K562 (cell line): ENCODE data around the gene ATF4. TPM values are rescaled to one million over a fixed set of nuclear protein-coding genes. Genes with fewer than 3 reads are reported as not detected.

ENCODE experiments used
- ATAC-seq: fragments of 200-7000 bp; cut with Tn5 transposase; 3 replicates; pipeline ENCODE4 v1.9.1; 2020; ENCODE audit warnings: moderate library complexity
- BruUV-seq: library from RNA; stranded (reverse); fragments of 400-500 nt; replicated peaks from 2 replicates; lab custom pipeline; 2021; lab: Mats Ljungman, UMichigan
- CTCF ChIA-PET: fragments of 300-600 bp; formaldehyde crosslinking; extraction: SDS; loops from one replicate; lab custom pipeline; 2021; ENCODE audit warnings: low intra/inter-chr PET ratio; lab: Yijun Ruan, JAX
- POLR2A ChIA-PET: fragments of 300-600, 350-650 bp; sonication (Branson Sonifier 250); formaldehyde crosslinking; extraction: SDS; loops from one replicate; lab custom pipeline; 2021; ENCODE audit warnings: antibody characterized with exemption, inconsistent platforms; lab: Yijun Ruan, JAX
- DNase-seq, 4 experiments: peaks; one replicate each; pipeline versions ENCODE4 v3.0.0 to v3.0.0-alpha.2; 2011 to 2018; ENCODE audit warnings: low spot score in 3 of 4, mixed read lengths in 3 of 4; ENCODE audit errors: extremely low read depth in 1 of 4
- FAIRE-seq: peaks from 2 replicates; lab custom pipeline; 2011; peaks lifted over from hg19 to GRCh38; lab: Jason Lieb, UNC
- H2AFZ ChIP-seq: 2 replicates; pipeline ENCODE4 v1.6.0; 2011; ENCODE audit warnings: low read depth, low read length, control low read depth, inconsistent platforms
- H3K27ac ChIP-seq: fragments of 200-600 bp; 3 replicates; pipeline ENCODE4 v1.8.0; 2011; ENCODE audit warnings: low read depth, mild to moderate bottlenecking, control low read depth, inconsistent platforms, low read length, moderate library complexity, mixed read lengths; ENCODE audit errors: extremely low read depth
- H3K27me3 ChIP-seq, 2 experiments: fragments of 300-600 bp in 1 of 2; 2 replicates in 1 of 2; 3 replicates in 1 of 2; pipeline versions ENCODE4 v1.6.0 to v1.8.0; 2011; ENCODE audit warnings: inconsistent platforms in 2 of 2, low read length in 2 of 2, mild to moderate bottlenecking in 1 of 2, mixed read lengths in 1 of 2, moderate library complexity in 1 of 2; ENCODE audit not compliant: control insufficient read depth in 2 of 2, insufficient read depth in 2 of 2
- H3K36me3 ChIP-seq: fragments of 300-600 bp; 3 replicates; pipeline ENCODE4 v1.8.0; 2011; ENCODE audit warnings: mild to moderate bottlenecking, low read length, inconsistent platforms; ENCODE audit not compliant: control insufficient read depth, insufficient read depth
- H3K4me1 ChIP-seq, 2 experiments: fragments of 200-600 bp in 1 of 2; replicated peaks in 1 of 2; 2 replicates in 1 of 2; 3 replicates in 1 of 2; pipeline versions ENCODE4 v1.5.1 to v1.8.0; 2011; ENCODE audit warnings: inconsistent platforms in 2 of 2, low read length in 2 of 2, mild to moderate bottlenecking in 1 of 2, mixed read lengths in 1 of 2, moderate library complexity in 1 of 2; ENCODE audit not compliant: control insufficient read depth in 2 of 2, insufficient read depth in 2 of 2
- H3K4me2 ChIP-seq: 2 replicates; pipeline ENCODE4 v1.6.1; 2011; ENCODE audit warnings: low read length, control low read depth, inconsistent platforms, mixed read lengths; ENCODE audit not compliant: insufficient read depth
- H3K4me3 ChIP-seq: fragments of 200-600 bp; sonication (generic), shearing (Covaris generic); 2 replicates; pipeline ENCODE4 v1.5.1; 2016; ENCODE audit warnings: control low read depth, inconsistent platforms
- H3K79me2 ChIP-seq: fragments of 200-600 bp; 3 replicates; pipeline ENCODE4 v1.8.0; 2011; ENCODE audit warnings: low read length, inconsistent platforms; ENCODE audit not compliant: control insufficient read depth, insufficient read depth
- H3K9ac ChIP-seq, 2 experiments: 2 replicates each; pipeline versions ENCODE4 v1.6.0 to v1.6.1; 2011; ENCODE audit warnings: low read depth in 2 of 2, low read length in 2 of 2, control low read depth in 1 of 2, inconsistent platforms in 1 of 2, mild to moderate bottlenecking in 1 of 2, mixed read lengths in 1 of 2; ENCODE audit not compliant: insufficient read depth in 1 of 2
- H3K9me1 ChIP-seq: one replicate; pipeline ENCODE4 v1.6.0; 2011; ENCODE audit warnings: inconsistent platforms, mild to moderate bottlenecking, low read length, moderate library complexity; ENCODE audit not compliant: control insufficient read depth, insufficient read depth
- H3K9me3 ChIP-seq: replicated peaks from 2 replicates; pipeline ENCODE4 v1.5.1; 2011; ENCODE audit warnings: low read depth, low read length, inconsistent platforms; ENCODE audit not compliant: control insufficient read depth, insufficient read depth
- H4K20me1 ChIP-seq: replicated peaks from 2 replicates; pipeline ENCODE4 v1.6.1; 2011; ENCODE audit warnings: low read length, inconsistent platforms, mixed read lengths; ENCODE audit not compliant: control insufficient read depth, insufficient read depth
- AFF1 ChIP-seq, 2 experiments: fragments of 450-650 bp; IDR thresholded peaks; 2 replicates each; pipeline ENCODE4 v1.6.1; 2018; ENCODE audit warnings: mild to moderate bottlenecking in 2 of 2, low read depth in 1 of 2; ENCODE audit not compliant: partially characterized antibody in 2 of 2
- ARID3A ChIP-seq: IDR thresholded peaks from 2 replicates; pipeline ENCODE4 v1.6.1; 2012; ENCODE audit warnings: low read depth, low read length, improper control_type of control experiment, borderline replicate concordance
- CHD4 ChIP-seq: fragments of 200-600 bp; sonication (generic); IDR thresholded peaks from 3 replicates; pipeline ENCODE4 v1.6.1; 2012; ENCODE audit warnings: low read depth, mild to moderate bottlenecking, mixed read lengths, low read length, inconsistent platforms; ENCODE audit not compliant: insufficient read depth, insufficient replicate concordance, poor library complexity, severe bottlenecking
- ETV1 ChIP-seq: fragments of 450-650 bp; conservative IDR thresholded peaks from 2 replicates; pipeline ENCODE4 v1.6.1; 2016; ENCODE audit warnings: missing genetic modification characterization, control low read depth, low read depth, missing compliant biosample characterization
- JUND ChIP-seq, 2 experiments: IDR thresholded peaks; 2 replicates in 1 of 2; 3 replicates in 1 of 2; pipeline ENCODE4 v1.6.1; 2011; ENCODE audit warnings: borderline replicate concordance in 2 of 2, low read depth in 2 of 2, low read length in 2 of 2, improper control_type of control experiment in 1 of 2, missing biosample characterization in 1 of 2, missing genetic modification characterization in 1 of 2, missing genetic modification reagents in 1 of 2
- MBD2 ChIP-seq: sonication (generic); IDR thresholded peaks from 2 replicates; pipeline ENCODE4 v1.6.1; 2016; ENCODE audit warnings: low read depth, borderline replicate concordance
- MIER1 ChIP-seq: fragments of 450-650 bp; IDR thresholded peaks from 2 replicates; pipeline ENCODE4 v1.6.1; 2016; ENCODE audit warnings: antibody characterized with exemption, mild to moderate bottlenecking, low read depth
- NCOA6 ChIP-seq: fragments of 450-650 bp; IDR thresholded peaks from 2 replicates; pipeline ENCODE4 v1.6.1; 2017; ENCODE audit warnings: mild to moderate bottlenecking
- PCBP1 ChIP-seq: fragments of 200-400 bp; formaldehyde crosslinking; IDR thresholded peaks from 2 replicates; pipeline ENCODE4 v1.6.1; 2018; ENCODE audit warnings: mild to moderate bottlenecking, low read depth, low read length; ENCODE audit not compliant: poor library complexity, severe bottlenecking
- RBM39 ChIP-seq: fragments of 200-400 bp; formaldehyde crosslinking; optimal IDR thresholded peaks from 2 replicates; pipeline ENCODE3; 2018; ENCODE audit warnings: low read depth, low read length
- RCOR1 ChIP-seq, 2 experiments: IDR thresholded peaks; 2 replicates each; pipeline ENCODE4 v1.6.1; 2012; ENCODE audit warnings: low read depth in 2 of 2, low read length in 2 of 2, borderline replicate concordance in 1 of 2, improper control_type of control experiment in 1 of 2
- SMARCE1 ChIP-seq: fragments of 450-650 bp; IDR thresholded peaks from 2 replicates; pipeline ENCODE4 v1.7.1; 2016; ENCODE audit warnings: mild to moderate bottlenecking
- ZC3H4 ChIP-seq: sonication (generic); formaldehyde crosslinking; IDR thresholded peaks from 2 replicates; pipeline ENCODE4 v1.9.0; 2021; ENCODE audit warnings: missing genetic modification reagents, borderline replicate concordance
- ZNF830 ChIP-seq: fragments of 250-450 bp; sonication (Bioruptor Pico); IDR thresholded peaks from 2 replicates; pipeline ENCODE4 v1.5.0; 2021; ENCODE audit warnings: mild to moderate bottlenecking
- WGBS: fragments of 100-300 bp; shearing (Covaris generic); methylation state at CpG from one replicate; pipeline ENCODE4 v1.1.6; 2016; ENCODE audit warnings: low coverage, mixed read lengths; ENCODE audit not compliant: insufficient coverage; ENCODE audit errors: missing lambda C conversion rate; 5-methylcytosine and 5-hydroxymethylcytosine counted together
- in situ Hi-C: fragments of 300-500 bp; cut with MboI; formaldehyde crosslinking; loops from 4 replicates; pipeline ENCODE4 v1.15.0; 2018; ENCODE audit warnings: inconsistent platforms, mixed read lengths
- intact Hi-C: fragments of 100-400 bp; cut with micrococcal nuclease; formaldehyde crosslinking; loops from 2 replicates; pipeline ENCODE4 v1.14.2; 2022
- polyA plus RNA-seq, 8 experiments: library from polyadenylated mRNA; depleted of rRNA in 4 of 8; stranded (reverse) in 5 of 8; unstranded in 3 of 8; fragments of >200 nt; fragmentation: Nextera tagmentation in 2 of 8; fragmentation: Illumina TruSeq in 1 of 8; extraction: Ambion mirVana in 2 of 8; extraction: Trizol in 1 of 8; gene quantifications; 2 replicates each; pipeline versions ENCODE4 v1.2.1 to v1.2.3, GENCODE V29; 2011 to 2014; ENCODE audit warnings: inconsistent platforms in 1 of 8, missing spikeins in 1 of 8
- total RNA-seq, 7 experiments: library from RNA; depleted of rRNA in 6 of 7; stranded (reverse); fragments of >200 nt in 6 of 7; fragmentation: Illumina TruSeq in 2 of 7; extraction: Trizol in 2 of 7; gene quantifications; 2 replicates each; pipeline versions ENCODE4 v1.2.1 to v1.2.3, GENCODE V29; 2011 to 2021; ENCODE audit warnings: low replicate concordance in 1 of 7

Gene ATF4
- total and polyA plus RNA-seq, 9 of the 15 experiments (the other 6 are each of a cell fraction or from before 2014, with no cell fraction given): 93.1 to 723 (median 355) TPM

- BruUV-seq: no TSS peak
- Histone ChIP-seq H3K9me1 (no peaks in the 10 kb centered on the region), H3K36me3 (no peaks in the 10 kb centered on the region), H4K20me1 (no peaks in the 10 kb centered on the region), H3K4me3 (no peak overlapping the region), H3K79me2 (no peaks in the 10 kb centered on the region), H3K27me3 (peaks cover 0 to 29% of the 10 kb centered on the region in 2 experiments; a peak in 3 of 5 replicates), H3K4me2 (no peak overlapping the region), H2AFZ (no peak overlapping the region), H3K9ac (no peak overlapping the region), H3K4me1 (peaks cover 0 to 6% of the 10 kb centered on the region in 2 experiments; a peak in 1 of 5 replicates), H3K9me3 (no peaks in the 10 kb centered on the region), H3K27ac (no peak overlapping the region)
- intact Hi-C loops (loop anchor here (10.0 kb wide), 1 partner anchor 799 kb away; the partner anchor contains the start of gene ADSL), in situ Hi-C loops (no loop called here)
- FAIRE-seq: peak; percentile 68
- ChIA-PET CTCF (no interaction called here), POLR2A (no interaction called here)
- 10% methylated on average over 36 of the region's 39 CpGs for WGBS
- DNase-seq: peak; percentile 49 to 66 (median 62)
- ATAC-seq: peak; percentile 81
- no peak for TF ChIP-seq ZNF830
- TF ChIP-seq RBM39: no peak
- TF ChIP-seq MBD2: no peak
- TF ChIP-seq MIER1: peak; percentile 98
- TF ChIP-seq ZC3H4 (CRISPR knock-in tag): no peak
- no peak for TF ChIP-seq NCOA6
- TF ChIP-seq SMARCE1: 0 out of 2 replicates have a peak, but pooled peaks have one; percentile 24
- TF ChIP-seq JUND (IDR thresholded peaks at IDR 0.05; ENCODE audit: borderline replicate concordance, low read depth, low read length): 0 out of 2 replicates have a peak, but pooled peaks have one; percentile 6
- TF ChIP-seq JUND (tag; IDR thresholded peaks at IDR 0.05; ENCODE audit: borderline replicate concordance, low read depth, low read length): no peak
- no peak for TF ChIP-seq CHD4
- no peak for TF ChIP-seq PCBP1
- peak in 1 of 2 experiments; percentile 92 for TF ChIP-seq AFF1 (IDR thresholded peaks at IDR 0.05; ENCODE audit: low read depth in 1 of 2, partially characterized antibody in 2 of 2)
- no peak for TF ChIP-seq ARID3A
- TF ChIP-seq ETV1 (tag): peak; percentile 24; the same call in 1 of the 2 replicates
- peak in 1 of 2 experiments; percentile 36; a peak in 1 of 4 replicates for TF ChIP-seq RCOR1 (IDR thresholded peaks at IDR 0.05; ENCODE audit: borderline replicate concordance in 1 of 2, low read depth in 2 of 2, low read length in 2 of 2)
Measured at GRCh38 chr22:39545386-39546365, 25.3 kb downstream of the ATF4 start.
